ENCODE results near the gene TCEANC. TPM values are rescaled to one million over a fixed set of nuclear protein-coding genes. Genes with fewer than 3 reads are reported as not detected.
A peak's percentile ranks its signal among the peaks of the same experiment; 100 is the strongest.

Gene TCEANC
- total RNA-seq, 4 donors from 2014 or later, result 1.3 to 2.6 (median 2.0) TPM

GRCh38 chrX:13688958-13689740, 36.2 kb downstream of the TCEANC start, which contains the start of gene RAB9A:
RAB9A (plus strand) TSS chrX:13689128; CDS start chrX:13708747, 19,619 bp downstream.
- peak within 1 kb of the TSS; percentile 91 to 98 (median 94) for H3K27ac ChIP-seq
- H3K4me3 ChIP-seq, result peak within 1 kb of the TSS; percentile 70 to 79 (median 75)
- no peaks in the 10 kb centered on the region for H3K36me3 ChIP-seq
- peaks cover 8 to 43% (median 8%) of the 10 kb centered on the region in 3 donors for H3K4me1 ChIP-seq
- TF ChIP-seq CTCF (IDR thresholded peaks at IDR 0.05) (no peak), POLR2A (IDR thresholded peaks at IDR 0.05) (peak in 2 of 4 donors; percentile 78 to 94)
- peaks cover 0 to 5% (median 0%) of the 10 kb centered on the region in 4 donors for H3K27me3 ChIP-seq
- WGBS, 2 donors, result 1 to 3% methylated on average over 14 to 18 of the region's 68 CpGs
- no peak for DNase-seq
- intact Hi-C loops (cut with DNase I), result no loop called here
- no peaks in the 10 kb centered on the region for H3K9me3 ChIP-seq

GRCh38 chrX:13689741-13690211, 36.8 kb downstream of the TCEANC start:
- intact Hi-C loops (cut with DNase I), result no loop called here
- Histone ChIP-seq H3K4me3 (peak overlapping the region; percentile 70 to 79 (median 75)), H3K27me3 (peaks cover 0 to 5% (median 0%) of the 10 kb centered on the region in 4 donors), H3K27ac (peak overlapping the region; percentile 91 to 98 (median 94)), H3K36me3 (no peaks in the 10 kb centered on the region), H3K4me1 (peaks cover 8 to 50% (median 12%) of the 10 kb centered on the region in 3 donors), H3K9me3 (no peaks in the 10 kb centered on the region)
- 0 to 14% methylated on average over 10 to 16 of the region's 16 CpGs for WGBS, 2 donors
- DNase-seq, result no peak
- TF ChIP-seq POLR2A (IDR thresholded peaks at IDR 0.05) (no peak), CTCF (IDR thresholded peaks at IDR 0.05) (no peak)

GRCh38 chrX:13690836-13691235, 37.9 kb downstream of the TCEANC start:
- Histone ChIP-seq H3K36me3 (no peaks in the 10 kb centered on the region), H3K4me1 (peaks cover 8 to 60% (median 12%) of the 10 kb centered on the region in 3 donors), H3K9me3 (no peaks in the 10 kb centered on the region), H3K27me3 (peaks cover 0 to 5% (median 0%) of the 10 kb centered on the region in 4 donors), H3K4me3 (peak overlapping the region in 3 of 4 donors; percentile 70 to 79 (median 74)), H3K27ac (peak overlapping the region in 1 of 4 donors; percentile 91)
- 15 to 52% methylated on average over 1 to 3 of the region's 3 CpGs for WGBS, 2 donors
- no peak for DNase-seq
- TF ChIP-seq POLR2A (IDR thresholded peaks at IDR 0.05), result no peak
- no peak for TF ChIP-seq CTCF (IDR thresholded peaks at IDR 0.05)
- intact Hi-C loops (cut with DNase I), result no loop called here

GRCh38 chrX:13691841-13692371, 39.0 kb downstream of the TCEANC start:
- no peak overlapping the region for H3K4me3 ChIP-seq
- intact Hi-C loops (cut with DNase I), result no loop called here
- no peaks in the 10 kb centered on the region for H3K9me3 ChIP-seq
- no peak for TF ChIP-seq CTCF (IDR thresholded peaks at IDR 0.05)
- TF ChIP-seq POLR2A (IDR thresholded peaks at IDR 0.05), result no peak
- peaks cover 8 to 64% (median 12%) of the 10 kb centered on the region in 3 donors for H3K4me1 ChIP-seq
- peak overlapping the region in 3 of 4 donors; percentile 18 to 74 (median 62) for H3K27ac ChIP-seq
- DNase-seq, result no peak
- WGBS, 2 donors, result 70 to 75% methylated on average over 5 to 7 of the region's 7 CpGs
- H3K36me3 ChIP-seq, result no peaks in the 10 kb centered on the region
- H3K27me3 ChIP-seq, result peaks cover 0 to 5% (median 0%) of the 10 kb centered on the region in 4 donors

- H3K9me3 ChIP-seq, result no peaks in the 10 kb centered on the region
- peaks cover 8 to 64% (median 12%) of the 10 kb centered on the region in 3 donors for H3K4me1 ChIP-seq
- no peak for DNase-seq
- no peak overlapping the region for H3K4me3 ChIP-seq
- H3K27ac ChIP-seq, result peak overlapping the region; percentile 27 to 74 (median 65)
- intact Hi-C loops (cut with DNase I), result no loop called here
- H3K27me3 ChIP-seq, result peaks cover 0 to 5% (median 0%) of the 10 kb centered on the region in 4 donors
- 57 to 63% methylated on average over 4 to 5 of the region's 5 CpGs for WGBS, 2 donors
- no peaks in the 10 kb centered on the region for H3K36me3 ChIP-seq
- no peak for TF ChIP-seq POLR2A (IDR thresholded peaks at IDR 0.05)
- no peak for TF ChIP-seq CTCF (IDR thresholded peaks at IDR 0.05)
These were observed 39.9 kb downstream of the TCEANC start for GRCh38 chrX:13692771-13693231.

All from esophagus squamous epithelium (tissue), 5 donors.